GM18498 (cell line): ENCODE data around the gene MICAL1.
"Not testable (repeated sequence)": the region's sequence is repeated elsewhere in the genome, so short reads cannot be mapped to it uniquely, and the experiment has no call there.

Experiments used
- ATAC-seq: cut with Tn5 transposase; IDR thresholded peaks from one replicate; pipeline ENCODE4 v1.9.1; 2021; ENCODE audit warnings: mild to moderate bottlenecking, moderate library complexity; ENCODE audit not compliant: unreplicated experiment

The MICAL1 gene

DNA sequence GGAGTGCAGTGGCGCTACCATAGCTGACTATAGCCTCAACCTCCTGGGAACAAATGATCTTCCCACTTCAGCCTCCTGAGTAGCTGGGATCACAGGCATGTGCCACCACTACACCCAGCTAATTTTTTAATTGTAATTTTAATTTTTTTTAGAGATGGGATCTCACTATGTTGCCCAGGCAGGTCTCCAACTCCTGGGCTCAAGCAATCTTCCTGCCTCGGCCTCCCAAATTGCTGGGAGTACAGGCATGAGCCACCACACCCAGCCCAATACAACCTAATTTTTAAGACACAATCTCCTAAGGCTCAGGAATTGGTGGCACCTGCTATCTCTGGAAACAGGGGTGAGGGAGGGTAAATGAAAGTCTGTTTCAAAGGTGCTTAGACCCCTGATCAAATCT is 21.6 kb upstream of the MICAL1 start:
- ATAC-seq: no peak

GRCh38 chr6:109475625-109476024 is 20.1 kb upstream of the MICAL1 start:
- no peak for ATAC-seq

DNA sequence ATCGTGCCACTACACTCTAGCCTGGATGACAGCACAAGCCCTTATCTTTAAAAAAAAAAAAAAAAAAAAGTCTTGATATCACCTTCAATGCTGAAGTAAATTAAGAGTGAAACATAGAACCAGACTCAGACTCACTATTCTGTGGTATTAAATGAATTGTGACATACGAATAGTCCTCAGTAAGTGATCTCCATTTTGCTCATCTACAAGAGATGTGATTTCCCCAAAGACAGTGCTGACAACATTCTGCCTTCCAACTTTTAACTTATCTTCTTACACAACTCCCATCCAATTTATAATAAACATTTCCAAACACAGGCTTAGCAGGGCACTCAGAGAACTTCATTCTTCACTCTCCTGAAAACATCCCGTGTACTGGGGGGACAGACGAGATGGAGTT is 19.4 kb upstream of the MICAL1 start:
- ATAC-seq: no peak

GRCh38 chr6:109473120-109473519 is 17.5 kb upstream of the MICAL1 start:
- no peak for ATAC-seq

DNA sequence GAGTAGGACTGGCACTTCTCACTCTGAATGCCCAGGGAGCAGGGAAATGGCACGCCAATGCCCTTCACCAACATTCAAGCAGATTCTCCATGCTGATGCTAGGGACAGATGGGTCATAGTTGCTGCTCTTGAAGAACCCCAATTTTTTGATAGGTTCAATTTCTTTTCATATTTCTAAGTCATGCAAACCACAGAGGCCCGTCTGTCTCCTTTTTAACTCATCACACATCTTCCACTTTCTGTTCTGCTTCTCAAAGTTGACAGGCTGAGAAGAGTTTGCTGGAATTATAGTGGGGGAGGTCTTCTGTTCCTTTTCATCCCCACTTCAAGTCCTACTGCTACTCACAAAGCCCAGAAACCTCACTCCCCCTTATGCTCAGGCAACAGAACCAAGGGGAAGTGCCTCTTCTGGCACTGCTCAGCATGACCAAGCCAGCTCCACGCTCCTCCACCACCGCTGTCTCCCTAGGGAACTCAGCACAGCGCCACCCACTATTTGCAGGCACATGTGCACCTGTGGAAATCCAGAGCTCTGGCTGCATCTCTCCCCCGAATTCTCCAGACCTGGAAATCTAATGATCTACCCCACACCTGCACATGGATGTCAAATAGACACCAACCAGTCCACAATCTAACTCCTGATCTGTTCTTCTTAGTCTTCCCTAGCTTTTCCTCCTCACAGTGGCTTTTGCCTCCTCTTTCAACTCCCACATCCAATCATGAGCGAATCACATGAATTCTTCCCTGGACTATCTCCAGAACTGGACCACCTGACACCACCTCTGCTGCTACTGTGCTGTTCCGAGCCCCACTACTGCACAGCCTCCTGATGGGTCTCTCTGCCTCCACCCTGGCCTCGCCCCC is 16.8 kb upstream of the MICAL1 start:
- ATAC-seq: peak; percentile 70

DNA sequence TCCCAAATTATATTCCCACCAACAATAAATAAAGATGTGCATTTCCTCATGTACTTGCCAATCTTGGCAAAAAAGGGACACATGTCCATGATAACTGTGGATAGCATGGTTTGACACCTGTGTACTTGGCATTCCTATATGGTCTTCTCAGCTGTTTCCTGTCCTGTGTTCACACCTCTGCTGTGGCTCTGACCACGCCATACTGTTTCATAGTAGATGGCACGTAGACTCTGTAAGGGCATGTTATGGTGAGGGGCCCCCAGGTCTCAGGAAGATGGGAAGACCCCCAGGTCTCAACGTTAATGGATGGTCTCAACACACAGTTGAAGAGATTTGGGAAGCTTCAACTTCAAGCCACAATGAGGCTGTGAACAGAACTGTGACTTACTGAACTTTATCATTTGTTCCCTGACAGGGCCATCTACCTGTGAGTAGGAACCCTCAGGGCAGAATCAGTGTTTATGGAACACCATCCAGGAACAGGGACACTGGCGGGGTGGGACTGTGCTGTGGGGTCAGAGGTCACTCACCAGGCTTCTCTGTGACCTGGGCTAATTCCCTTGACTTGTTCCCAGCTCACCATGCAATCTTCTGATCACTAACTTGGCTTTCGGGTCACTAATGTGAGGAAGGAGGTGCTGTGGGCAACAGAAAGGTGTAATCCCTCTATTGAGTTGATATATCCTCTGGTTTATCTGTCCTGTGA is 15.7 kb upstream of the MICAL1 start:
- no peak for ATAC-seq

GRCh38 chr6:109469591-109470189 is 14.1 kb upstream of the MICAL1 start:
- ATAC-seq: no peak

GRCh38 chr6:109467696-109468095 is 12.1 kb upstream of the MICAL1 start:
- ATAC-seq: no peak

- no peak for ATAC-seq
Observed at GRCh38 chr6:109466212-109466923, 10.8 kb upstream of the MICAL1 start.

GRCh38 chr6:109465772-109466171 is 10.2 kb upstream of the MICAL1 start:
- no peak for ATAC-seq

- no peak for ATAC-seq
Observed at GRCh38 chr6:109461733-109462526, 6.4 kb upstream of the MICAL1 start.

DNA sequence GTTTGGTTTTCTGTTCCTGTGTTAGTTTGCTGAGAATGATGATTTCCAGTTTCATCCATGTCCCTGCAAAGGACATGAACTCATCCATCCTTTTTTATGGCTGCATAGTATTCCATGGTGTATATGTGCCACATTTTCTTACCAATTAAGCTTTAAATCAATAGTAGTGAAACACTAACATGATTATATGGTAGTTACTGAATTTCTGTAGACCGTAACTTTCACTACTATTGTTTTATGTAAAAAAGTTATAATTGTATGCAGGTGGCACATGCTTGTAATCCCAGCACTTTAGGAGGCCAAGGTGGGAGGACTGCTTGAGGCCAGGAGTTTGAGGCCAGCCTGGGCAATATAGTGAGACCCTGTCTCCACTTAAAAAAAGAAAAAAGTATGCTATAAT is 5.6 kb upstream of the MICAL1 start:
- not testable (repeated sequence) for ATAC-seq

DNA sequence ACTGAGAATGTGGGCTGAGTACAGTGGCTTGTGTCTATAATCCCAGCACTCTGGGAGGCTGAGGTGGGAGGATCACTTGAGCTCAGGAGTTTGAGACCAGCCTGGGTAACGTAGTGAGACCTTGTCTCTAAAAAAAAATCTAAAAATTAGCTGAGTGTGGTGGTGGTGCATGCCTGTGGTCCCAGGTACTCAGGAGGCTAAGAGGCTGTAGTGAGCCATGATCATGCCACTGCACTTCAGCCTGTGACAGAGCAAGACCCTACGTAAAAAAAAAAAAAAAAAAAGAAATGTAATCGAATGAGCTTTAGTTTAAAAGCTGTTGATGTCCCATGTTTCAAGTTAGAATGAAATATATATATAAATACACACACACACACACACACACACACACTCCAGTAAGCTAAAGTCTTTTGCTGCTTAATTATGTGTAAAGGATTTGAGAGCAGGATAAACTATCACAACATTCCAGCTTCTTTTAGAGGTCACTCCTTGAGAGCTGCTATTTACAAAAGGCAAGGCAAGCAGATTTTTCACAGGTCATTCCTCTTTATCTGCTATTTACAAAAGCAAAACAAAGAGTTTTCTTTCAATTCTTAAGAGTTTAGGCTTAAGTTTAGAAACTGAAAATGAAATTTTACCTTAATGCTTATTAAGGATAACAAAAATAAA is 4.7 kb upstream of the MICAL1 start:
- no peak for ATAC-seq

- ATAC-seq: peak; percentile 23
Observed at GRCh38 chr6:109458774-109459531, 3.4 kb upstream of the MICAL1 start.

DNA sequence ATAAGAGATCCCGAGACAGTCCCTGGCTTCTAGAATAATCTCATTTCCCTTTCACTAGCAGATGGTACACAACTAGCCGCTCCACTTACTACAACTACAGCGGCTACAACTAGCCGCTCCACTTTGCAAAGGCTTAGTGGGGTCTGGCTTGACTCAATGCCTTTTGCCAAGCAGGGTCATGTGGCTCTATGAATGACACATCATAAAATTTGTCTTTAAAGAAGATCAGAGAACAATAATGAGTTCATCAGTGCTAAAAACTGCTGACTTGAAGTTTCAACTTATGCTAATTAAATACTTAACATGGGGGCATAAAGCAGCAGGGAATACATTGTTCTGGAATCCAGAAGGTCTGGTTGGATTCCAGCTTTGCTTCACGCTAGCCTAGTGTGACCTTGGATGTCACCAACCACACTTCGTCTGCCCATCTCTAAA is 2.0 kb upstream of the MICAL1 start:
- no peak for ATAC-seq

DNA sequence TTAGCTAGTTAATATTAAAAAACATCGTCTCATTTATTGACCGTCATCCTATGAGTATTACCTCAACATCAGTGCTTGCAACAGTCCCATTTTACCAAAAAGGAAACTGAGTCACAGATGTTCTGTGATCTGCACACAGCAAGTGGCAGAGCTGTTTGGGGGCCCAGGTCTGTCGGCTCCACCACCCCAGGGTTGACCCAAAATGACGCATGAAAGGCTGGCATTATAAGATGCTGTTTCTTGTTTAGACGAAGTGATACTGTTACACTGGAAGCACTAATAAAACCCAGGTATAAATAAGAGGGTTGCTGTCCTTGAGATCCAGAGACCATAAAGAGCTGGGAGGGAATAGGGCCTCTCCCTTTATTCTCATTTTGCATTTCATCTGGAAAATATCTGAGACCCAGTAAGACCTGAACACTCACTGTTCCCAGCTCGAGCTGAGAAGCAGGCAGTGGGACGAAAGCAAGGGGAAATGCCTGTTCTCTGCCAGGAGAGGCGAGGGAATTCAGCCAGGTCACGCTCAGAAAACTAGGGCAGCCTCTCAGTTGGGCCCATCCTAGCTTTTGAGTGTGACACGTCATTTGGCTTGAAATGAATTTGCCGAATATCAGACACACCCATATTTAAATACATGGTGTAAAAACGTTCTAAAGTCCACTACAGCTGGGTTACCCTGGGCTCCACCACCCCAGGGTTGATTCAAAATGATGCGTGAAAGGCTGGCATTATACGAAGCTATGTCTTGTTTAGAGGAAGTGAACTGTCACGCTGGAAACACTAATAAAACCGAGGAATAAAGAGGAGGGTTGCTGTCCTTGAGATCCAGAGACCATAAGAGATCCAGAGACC is 1.4 kb upstream of the MICAL1 start:
- ATAC-seq: no peak

DNA sequence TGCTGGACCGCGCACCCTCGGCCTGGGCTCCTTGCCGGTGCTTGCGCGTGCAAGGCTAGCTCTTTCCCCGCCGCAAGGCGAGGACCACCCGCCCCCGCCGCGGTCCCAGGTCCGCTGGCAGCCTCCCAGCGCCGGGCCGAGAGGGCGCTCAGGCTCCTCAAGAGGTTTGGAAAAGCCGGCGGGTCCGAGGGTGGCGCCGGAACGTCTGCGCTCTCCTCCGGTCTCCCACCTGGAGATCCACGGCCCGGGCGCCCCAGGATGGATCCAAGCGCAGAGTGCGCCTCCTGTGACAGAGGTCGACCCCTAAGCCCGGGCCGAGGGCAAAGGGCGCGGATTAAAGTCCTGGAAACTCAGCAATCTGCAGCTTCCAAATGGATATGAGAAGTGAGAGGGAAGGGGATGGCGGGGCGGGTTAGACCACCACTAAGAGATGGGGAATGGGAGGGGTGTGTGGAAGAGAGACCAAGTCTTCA is 575 bp upstream of the MICAL1 start:
- no peak for ATAC-seq
